Transverse colon (tissue), 4 donors: ENCODE results near the gene RASAL2.

Experiments
- EP300 ChIP-seq: sonication (generic); formaldehyde crosslinking; IDR thresholded peaks from one replicate; pipeline ENCODE4 v1.6.1; 2017; ENCODE audit warnings: antibody characterized with exemption, low read depth
- POLR2A ChIP-seq: fragments of 450-650 bp; IDR thresholded peaks from one replicate; pipeline ENCODE4 v1.6.1; 2016; ENCODE audit warnings: antibody characterized with exemption, mild to moderate bottlenecking, moderate library complexity
- POLR2AphosphoS5 ChIP-seq, 3 donors: sonication (generic); formaldehyde crosslinking; IDR thresholded peaks; one replicate each; pipeline ENCODE4 v1.6.1; 2016; ENCODE audit warnings: antibody characterized with exemption in 3 of 3
- TF ChIP-seq, protein P1 (sequence below), 5 experiments: fragments of 200-600 bp in 3 of 5; fragments of 450-650 bp in 2 of 5; sonication (generic) in 3 of 5; IDR thresholded peaks; 1 replicate in 2 of 5; 2 replicates in 3 of 5; pipeline ENCODE4 v1.5.1; 2016 to 2017; ENCODE audit warnings: antibody characterized with exemption in 5 of 5, inconsistent platforms in 3 of 5, mild to moderate bottlenecking in 2 of 5, moderate library complexity in 1 of 5

DNA sequence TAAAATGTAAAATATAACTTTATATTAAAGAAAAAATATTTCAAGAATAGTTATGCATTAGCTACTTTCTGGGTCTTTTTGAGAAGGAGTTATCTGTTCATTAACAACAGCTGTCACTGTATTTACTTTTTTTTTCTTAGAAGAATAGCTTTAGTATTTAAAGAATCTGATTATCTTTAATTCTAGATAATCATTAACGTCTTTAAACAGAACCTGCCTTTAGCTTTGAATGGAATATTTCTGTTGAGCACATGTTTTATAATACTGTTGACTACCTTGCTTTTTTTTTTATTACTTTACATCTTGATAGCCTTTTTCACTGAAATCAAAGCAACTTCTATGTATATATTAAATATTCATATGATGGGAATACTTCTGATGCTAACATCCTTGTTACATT lies 270.9 kb downstream of the RASAL2 start:
- TF ChIP-seq, protein P1, sequence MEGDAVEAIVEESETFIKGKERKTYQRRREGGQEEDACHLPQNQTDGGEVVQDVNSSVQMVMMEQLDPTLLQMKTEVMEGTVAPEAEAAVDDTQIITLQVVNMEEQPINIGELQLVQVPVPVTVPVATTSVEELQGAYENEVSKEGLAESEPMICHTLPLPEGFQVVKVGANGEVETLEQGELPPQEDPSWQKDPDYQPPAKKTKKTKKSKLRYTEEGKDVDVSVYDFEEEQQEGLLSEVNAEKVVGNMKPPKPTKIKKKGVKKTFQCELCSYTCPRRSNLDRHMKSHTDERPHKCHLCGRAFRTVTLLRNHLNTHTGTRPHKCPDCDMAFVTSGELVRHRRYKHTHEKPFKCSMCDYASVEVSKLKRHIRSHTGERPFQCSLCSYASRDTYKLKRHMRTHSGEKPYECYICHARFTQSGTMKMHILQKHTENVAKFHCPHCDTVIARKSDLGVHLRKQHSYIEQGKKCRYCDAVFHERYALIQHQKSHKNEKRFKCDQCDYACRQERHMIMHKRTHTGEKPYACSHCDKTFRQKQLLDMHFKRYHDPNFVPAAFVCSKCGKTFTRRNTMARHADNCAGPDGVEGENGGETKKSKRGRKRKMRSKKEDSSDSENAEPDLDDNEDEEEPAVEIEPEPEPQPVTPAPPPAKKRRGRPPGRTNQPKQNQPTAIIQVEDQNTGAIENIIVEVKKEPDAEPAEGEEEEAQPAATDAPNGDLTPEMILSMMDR (IDR thresholded peaks at IDR 0.05) = no peak
- TF ChIP-seq POLR2AphosphoS5 (IDR thresholded peaks at IDR 0.05) (no peak), POLR2A (no peak), EP300 (no peak)
